ENCODE results near the gene NDEL1.
A peak's percentile ranks its signal among the peaks of the same experiment; 100 is the strongest.

Gene NDEL1

DNA sequence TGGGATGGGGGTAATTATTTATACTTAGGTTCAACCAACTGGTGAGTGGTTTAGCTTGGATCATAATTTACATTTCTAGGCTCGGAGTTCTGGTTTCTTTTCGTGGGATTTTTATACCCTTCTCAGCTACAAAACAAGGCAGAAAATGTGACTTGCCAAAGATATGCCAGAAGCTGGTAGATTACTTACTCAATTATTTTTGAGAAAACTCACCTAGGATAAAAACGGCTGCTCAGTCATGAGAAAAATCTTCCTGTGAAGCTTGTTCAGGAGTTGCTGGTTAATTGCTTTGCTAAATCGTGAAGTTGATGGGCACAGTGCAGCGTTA lies 1.1 kb downstream of the NDEL1 start:
- Histone ChIP-seq H3K4me3 (ENCODE audit: low read depth, low read length) (peak overlapping the region; percentile 87), H3K4me1 (no peaks in the 10 kb centered on the region), H3K36me3 (ENCODE audit: control insufficient read depth, insufficient read depth, low read length) (no peaks in the 10 kb centered on the region), H3K27ac (peak overlapping the region; percentile 91), H3K4me2 (ENCODE audit: low read length) (peak overlapping the region; percentile 78), H3K9me3 (ENCODE audit: control insufficient read depth, low read length) (no peaks in the 10 kb centered on the region), H2AFZ (peak overlapping the region; percentile 88), H3K27me3 (ENCODE audit: control insufficient read depth, insufficient read depth, low read length) (no peaks in the 10 kb centered on the region), H3K79me2 (peaks cover 30% of the 10 kb centered on the region), H3K9ac (no peak overlapping the region)
- TF ChIP-seq, protein P1, sequence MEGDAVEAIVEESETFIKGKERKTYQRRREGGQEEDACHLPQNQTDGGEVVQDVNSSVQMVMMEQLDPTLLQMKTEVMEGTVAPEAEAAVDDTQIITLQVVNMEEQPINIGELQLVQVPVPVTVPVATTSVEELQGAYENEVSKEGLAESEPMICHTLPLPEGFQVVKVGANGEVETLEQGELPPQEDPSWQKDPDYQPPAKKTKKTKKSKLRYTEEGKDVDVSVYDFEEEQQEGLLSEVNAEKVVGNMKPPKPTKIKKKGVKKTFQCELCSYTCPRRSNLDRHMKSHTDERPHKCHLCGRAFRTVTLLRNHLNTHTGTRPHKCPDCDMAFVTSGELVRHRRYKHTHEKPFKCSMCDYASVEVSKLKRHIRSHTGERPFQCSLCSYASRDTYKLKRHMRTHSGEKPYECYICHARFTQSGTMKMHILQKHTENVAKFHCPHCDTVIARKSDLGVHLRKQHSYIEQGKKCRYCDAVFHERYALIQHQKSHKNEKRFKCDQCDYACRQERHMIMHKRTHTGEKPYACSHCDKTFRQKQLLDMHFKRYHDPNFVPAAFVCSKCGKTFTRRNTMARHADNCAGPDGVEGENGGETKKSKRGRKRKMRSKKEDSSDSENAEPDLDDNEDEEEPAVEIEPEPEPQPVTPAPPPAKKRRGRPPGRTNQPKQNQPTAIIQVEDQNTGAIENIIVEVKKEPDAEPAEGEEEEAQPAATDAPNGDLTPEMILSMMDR (IDR thresholded peaks at IDR 0.05): no peak

DNA sequence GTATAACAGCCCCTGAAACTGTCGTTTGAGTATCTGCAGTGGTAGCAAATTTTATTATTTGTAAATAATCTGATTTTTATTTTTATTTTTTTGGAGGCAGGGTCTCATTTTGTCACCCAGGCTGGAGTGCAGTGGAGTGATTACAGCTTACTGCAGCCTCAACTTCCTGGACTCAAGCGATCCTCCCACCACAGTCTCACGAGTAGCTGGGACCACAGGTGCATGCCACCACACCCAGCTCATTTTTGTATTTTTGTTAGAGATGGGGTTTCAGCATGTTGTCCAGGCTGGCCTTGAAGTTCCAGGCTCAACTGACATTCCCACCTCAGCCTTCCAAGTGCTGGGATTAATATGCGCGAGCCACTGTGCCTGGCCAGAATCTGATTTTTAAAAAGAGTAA lies 2.8 kb downstream of the NDEL1 start:
- no peaks in the 10 kb centered on the region for H3K27me3 ChIP-seq (ENCODE audit: control insufficient read depth, insufficient read depth, low read length)
- H3K27ac ChIP-seq: no peak overlapping the region

DNA sequence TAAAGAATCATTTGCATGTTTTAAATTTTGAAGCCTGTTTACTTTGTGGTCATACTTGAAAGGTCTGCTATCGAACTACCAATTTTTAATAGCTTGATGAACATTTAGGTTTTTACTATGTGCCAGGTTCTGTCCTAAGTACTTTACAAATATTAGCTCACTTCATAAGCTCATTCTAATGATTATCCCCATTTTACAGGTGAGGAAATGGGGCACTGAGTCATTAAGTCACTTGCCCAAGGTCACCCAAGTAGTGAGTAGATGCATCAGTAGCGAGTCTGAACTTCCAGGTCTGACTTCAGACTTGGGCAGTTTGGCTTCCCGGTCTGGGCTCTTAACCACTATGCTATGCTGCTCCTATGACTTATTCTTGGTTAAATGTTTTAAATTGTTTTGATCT lies 4.0 kb downstream of the NDEL1 start:
- H3K79me2 ChIP-seq: peaks cover 30% of the 10 kb centered on the region
- H3K36me3 ChIP-seq (ENCODE audit: control insufficient read depth, insufficient read depth, low read length): no peaks in the 10 kb centered on the region
- H3K4me3 ChIP-seq (ENCODE audit: low read depth, low read length): no peak overlapping the region
- no peaks in the 10 kb centered on the region for H3K27me3 ChIP-seq (ENCODE audit: control insufficient read depth, insufficient read depth, low read length)
- H3K9me3 ChIP-seq (ENCODE audit: control insufficient read depth, low read length): no peaks in the 10 kb centered on the region
- no peak overlapping the region for H2AFZ ChIP-seq
- no peak overlapping the region for H3K9ac ChIP-seq
- H3K27ac ChIP-seq: no peak overlapping the region
- no peaks in the 10 kb centered on the region for H3K4me1 ChIP-seq
- TF ChIP-seq, protein P1 (IDR thresholded peaks at IDR 0.05): no peak
- no peak overlapping the region for H3K4me2 ChIP-seq (ENCODE audit: low read length)

More for the DNA sequence above, 2.8 kb downstream of the NDEL1 start:
- no peaks in the 10 kb centered on the region for H3K36me3 ChIP-seq (ENCODE audit: control insufficient read depth, insufficient read depth, low read length)
- peaks cover 30% of the 10 kb centered on the region for H3K79me2 ChIP-seq
- TF ChIP-seq, protein P1 (IDR thresholded peaks at IDR 0.05): no peak
- H3K4me3 ChIP-seq (ENCODE audit: low read depth, low read length): no peak overlapping the region
- no peak overlapping the region for H3K4me2 ChIP-seq (ENCODE audit: low read length)
- no peaks in the 10 kb centered on the region for H3K9me3 ChIP-seq (ENCODE audit: control insufficient read depth, low read length)
- no peak overlapping the region for H3K9ac ChIP-seq
- H3K4me1 ChIP-seq: no peaks in the 10 kb centered on the region
- H2AFZ ChIP-seq: no peak overlapping the region

DNA sequence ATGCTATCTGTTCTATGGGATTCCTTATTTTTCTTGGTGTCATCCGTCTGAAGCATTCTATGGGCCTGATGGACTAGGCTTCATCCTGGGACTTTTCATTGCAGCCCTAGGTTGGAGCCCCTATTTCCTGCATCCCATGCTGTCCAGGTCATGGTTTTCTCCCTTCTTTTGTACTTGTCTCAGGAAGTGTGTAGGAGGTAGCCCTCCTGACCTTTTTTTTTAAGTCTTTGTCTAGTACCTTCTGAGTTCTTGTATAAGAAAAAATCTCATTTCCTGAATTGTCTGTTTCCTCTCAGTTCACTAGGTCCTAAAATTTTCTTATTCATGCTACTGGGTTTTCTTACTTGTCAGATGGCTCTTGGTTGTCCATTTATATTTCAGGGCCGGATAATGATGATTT lies 6.0 kb downstream of the NDEL1 start:
- Histone ChIP-seq H3K36me3 (ENCODE audit: control insufficient read depth, insufficient read depth, low read length) (no peaks in the 10 kb centered on the region), H3K4me1 (no peaks in the 10 kb centered on the region), H3K9ac (no peak overlapping the region), H3K4me2 (ENCODE audit: low read length) (no peak overlapping the region), H3K79me2 (peaks cover 32% of the 10 kb centered on the region), H3K27me3 (ENCODE audit: control insufficient read depth, insufficient read depth, low read length) (no peaks in the 10 kb centered on the region), H3K9me3 (ENCODE audit: control insufficient read depth, low read length) (no peaks in the 10 kb centered on the region), H3K4me3 (ENCODE audit: low read depth, low read length) (no peak overlapping the region), H2AFZ (no peak overlapping the region), H3K27ac (no peak overlapping the region)
- TF ChIP-seq, protein P1 (IDR thresholded peaks at IDR 0.05): no peak

DNA sequence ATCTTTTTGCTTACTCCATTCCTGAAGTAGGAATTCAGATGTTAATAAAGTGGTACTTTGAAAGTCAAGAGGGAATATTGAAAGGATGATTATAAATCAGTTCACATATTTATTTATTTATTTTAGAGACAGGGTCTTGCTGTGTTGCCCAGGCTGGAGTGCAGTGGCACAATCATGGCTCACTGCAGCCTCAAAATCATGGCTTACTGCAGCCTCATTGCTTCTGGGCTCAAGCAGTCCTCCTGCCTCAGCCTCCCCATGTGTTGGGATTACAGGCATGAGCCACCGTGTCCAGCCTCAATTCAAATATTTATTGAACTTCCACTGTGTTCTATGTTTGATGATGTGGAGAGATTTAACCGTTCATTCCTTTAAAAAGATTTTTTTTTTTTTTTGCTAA lies 6.6 kb downstream of the NDEL1 start:
- Histone ChIP-seq H2AFZ (no peak overlapping the region), H3K27ac (no peak overlapping the region), H3K9ac (no peak overlapping the region), H3K9me3 (ENCODE audit: control insufficient read depth, low read length) (no peaks in the 10 kb centered on the region), H3K4me1 (no peaks in the 10 kb centered on the region), H3K36me3 (ENCODE audit: control insufficient read depth, insufficient read depth, low read length) (no peaks in the 10 kb centered on the region), H3K4me3 (ENCODE audit: low read depth, low read length) (no peak overlapping the region), H3K4me2 (ENCODE audit: low read length) (no peak overlapping the region), H3K79me2 (peaks cover 27% of the 10 kb centered on the region), H3K27me3 (ENCODE audit: control insufficient read depth, insufficient read depth, low read length) (no peaks in the 10 kb centered on the region)
- TF ChIP-seq, protein P1 (IDR thresholded peaks at IDR 0.05): no peak
